Breast epithelium (tissue), 3 donors: ENCODE data around the gene CEP131.

Experiments used
- POLR2A ChIP-seq: fragments of 450-650 bp; IDR thresholded peaks from one replicate; pipeline ENCODE4 v1.6.1; 2016; ENCODE audit warnings: antibody characterized with exemption, mild to moderate bottlenecking, moderate library complexity
- TF ChIP-seq, protein P1 (sequence below), 3 donors: fragments of 450-650 bp; IDR thresholded peaks; one replicate each; pipeline ENCODE4 v1.5.1; 2016 to 2017; ENCODE audit warnings: antibody characterized with exemption in 3 of 3, mild to moderate bottlenecking in 3 of 3, moderate library complexity in 3 of 3

DNA sequence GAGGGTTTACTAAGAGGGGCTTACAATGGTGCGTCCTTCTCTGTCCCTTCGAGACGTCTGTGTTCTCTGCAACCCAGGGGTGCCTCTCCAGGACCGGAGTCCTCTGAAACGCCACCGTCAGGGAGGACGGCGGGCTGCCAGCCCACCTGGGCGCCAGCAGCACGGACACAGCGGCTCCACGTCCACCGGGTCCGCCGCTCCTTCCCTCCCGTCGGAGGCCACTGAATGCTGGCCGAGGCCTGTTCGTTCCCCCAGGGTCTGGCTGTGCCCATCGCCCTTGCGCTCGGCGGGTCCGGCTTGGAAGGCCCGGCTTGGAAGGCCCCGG is 15.7 kb upstream of the CEP131 start:
- TF ChIP-seq, protein P1, sequence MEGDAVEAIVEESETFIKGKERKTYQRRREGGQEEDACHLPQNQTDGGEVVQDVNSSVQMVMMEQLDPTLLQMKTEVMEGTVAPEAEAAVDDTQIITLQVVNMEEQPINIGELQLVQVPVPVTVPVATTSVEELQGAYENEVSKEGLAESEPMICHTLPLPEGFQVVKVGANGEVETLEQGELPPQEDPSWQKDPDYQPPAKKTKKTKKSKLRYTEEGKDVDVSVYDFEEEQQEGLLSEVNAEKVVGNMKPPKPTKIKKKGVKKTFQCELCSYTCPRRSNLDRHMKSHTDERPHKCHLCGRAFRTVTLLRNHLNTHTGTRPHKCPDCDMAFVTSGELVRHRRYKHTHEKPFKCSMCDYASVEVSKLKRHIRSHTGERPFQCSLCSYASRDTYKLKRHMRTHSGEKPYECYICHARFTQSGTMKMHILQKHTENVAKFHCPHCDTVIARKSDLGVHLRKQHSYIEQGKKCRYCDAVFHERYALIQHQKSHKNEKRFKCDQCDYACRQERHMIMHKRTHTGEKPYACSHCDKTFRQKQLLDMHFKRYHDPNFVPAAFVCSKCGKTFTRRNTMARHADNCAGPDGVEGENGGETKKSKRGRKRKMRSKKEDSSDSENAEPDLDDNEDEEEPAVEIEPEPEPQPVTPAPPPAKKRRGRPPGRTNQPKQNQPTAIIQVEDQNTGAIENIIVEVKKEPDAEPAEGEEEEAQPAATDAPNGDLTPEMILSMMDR (IDR thresholded peaks at IDR 0.05), result no peak
- TF ChIP-seq POLR2A, result no peak
